Immature natural killer cell (primary cell): ENCODE data around the gene GNAT2. TPM values are rescaled to one million over a fixed set of nuclear protein-coding genes. Genes with fewer than 3 reads are reported as not detected.

Experiments
- DNase-seq, 3 donors: peaks; one replicate each; pipeline ENCODE4 v3.0.0; 2022; ENCODE audit warnings: mixed read lengths in 1 of 3
- H3K27ac Mint-ChIP-seq, 6 donors: one replicate each; pipeline ENCODE4 v1.8.0; 2020; ENCODE audit warnings: mixed read lengths in 6 of 6, mild to moderate bottlenecking in 5 of 6, inconsistent platforms in 4 of 6, moderate library complexity in 3 of 6
- H3K27me3 Mint-ChIP-seq, 3 donors: one replicate each; pipeline ENCODE4 v1.8.0; 2020 to 2021; ENCODE audit warnings: low read depth in 3 of 3, mild to moderate bottlenecking in 3 of 3, mixed read lengths in 3 of 3, moderate library complexity in 3 of 3, inconsistent platforms in 1 of 3
- H3K36me3 Mint-ChIP-seq, 3 donors: one replicate each; pipeline ENCODE4 v1.8.0; 2020; ENCODE audit warnings: mixed read lengths in 3 of 3, inconsistent platforms in 2 of 3, mild to moderate bottlenecking in 2 of 3
- H3K4me1 Mint-ChIP-seq, 2 donors: one replicate each; pipeline ENCODE4 v1.8.0; 2020; ENCODE audit warnings: inconsistent platforms in 2 of 2, mild to moderate bottlenecking in 2 of 2, mixed read lengths in 2 of 2, moderate library complexity in 1 of 2
- H3K4me3 Mint-ChIP-seq, 5 donors: one replicate each; pipeline ENCODE4 v1.8.0; 2020; ENCODE audit warnings: mild to moderate bottlenecking in 5 of 5, mixed read lengths in 5 of 5, inconsistent platforms in 3 of 5, moderate library complexity in 3 of 5
- H3K9me3 Mint-ChIP-seq, 6 donors: one replicate each; pipeline ENCODE4 v1.8.0; 2020; ENCODE audit warnings: mild to moderate bottlenecking in 6 of 6, mixed read lengths in 6 of 6, inconsistent platforms in 4 of 6, moderate library complexity in 3 of 6
- polyA plus RNA-seq, 3 donors: library from polyadenylated mRNA; unstranded; fragments of 300-500 nt; fragmentation: Illumina TruSeq; gene quantifications; one replicate each; pipeline ENCODE4 v1.2.3, GENCODE V29; 2021

Gene GNAT2
- polyA plus RNA-seq, 3 donors from 2014 or later, result not detected

DNA sequence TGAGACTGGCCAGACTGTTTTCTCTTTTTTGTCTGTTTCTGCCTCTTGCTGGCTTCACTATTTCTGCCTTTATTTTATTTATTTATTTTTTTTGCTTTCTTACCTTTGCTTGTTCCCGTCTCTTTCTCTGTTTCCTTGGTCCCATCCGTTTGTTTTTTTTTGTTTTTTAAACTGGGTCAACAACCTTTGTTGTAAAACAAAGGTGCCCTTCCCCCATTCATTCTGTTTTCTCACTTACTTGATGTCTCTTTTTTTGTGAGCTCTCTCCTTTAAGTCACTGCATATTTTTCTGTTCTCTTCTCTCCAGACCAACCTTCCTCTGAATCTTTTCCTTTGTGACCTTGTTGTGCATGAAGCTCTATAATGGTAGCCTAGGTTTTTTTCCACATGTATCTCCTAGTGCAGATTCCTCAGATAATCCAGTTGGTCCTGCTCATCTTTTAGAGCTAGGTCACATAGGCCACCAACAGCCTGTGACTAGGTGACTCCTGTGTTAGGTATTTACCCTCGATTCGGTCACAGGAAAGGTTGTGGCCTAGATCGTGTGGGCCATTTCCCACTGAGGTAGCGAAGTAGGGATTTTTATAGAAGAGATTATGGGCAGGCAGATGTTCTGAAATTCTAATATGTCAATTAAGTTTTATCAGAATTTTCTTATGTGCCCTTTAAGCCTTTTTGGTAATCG, 55.1 kb downstream of the GNAT2 start:
- H3K9me3 Mint-ChIP-seq, result no peaks in the 10 kb centered on the region
- no peaks in the 10 kb centered on the region for H3K27me3 Mint-ChIP-seq
- H3K4me1 Mint-ChIP-seq, result peaks cover 55 to 67% of the 10 kb centered on the region in 2 donors
- H3K27ac Mint-ChIP-seq, result peak overlapping the region; percentile 12 to 64 (median 42)
- no peaks in the 10 kb centered on the region for H3K36me3 Mint-ChIP-seq
- peak overlapping the region in 2 of 5 donors; percentile 19 to 25 for H3K4me3 Mint-ChIP-seq
- no peak for DNase-seq

DNA sequence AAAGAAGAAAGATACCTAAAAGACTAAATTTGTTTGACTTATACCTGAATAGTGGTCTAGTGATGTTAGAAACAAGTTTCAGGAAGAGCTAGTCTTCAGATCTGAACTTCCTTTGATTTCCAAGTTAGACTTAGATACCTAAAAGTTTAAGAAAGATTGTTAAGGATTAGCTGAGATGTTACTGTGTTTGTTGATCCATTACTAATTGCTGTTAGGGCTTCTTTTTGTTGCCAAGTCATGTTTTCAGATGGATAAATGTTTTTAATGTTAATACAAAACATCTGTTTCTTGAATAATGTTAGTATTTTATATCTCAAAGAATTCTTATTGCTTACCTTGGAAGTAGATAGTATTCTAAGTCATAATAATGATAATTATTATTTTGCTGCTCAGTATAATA, 59.4 kb downstream of the GNAT2 start:
- Mint-ChIP-seq H3K27me3 (peaks cover 2 to 3% (median 2%) of the 10 kb centered on the region in 3 donors), H3K9me3 (no peaks in the 10 kb centered on the region), H3K4me3 (no peak overlapping the region), H3K27ac (peak overlapping the region in 4 of 6 donors; percentile 9 to 31 (median 20)), H3K36me3 (no peaks in the 10 kb centered on the region), H3K4me1 (peaks cover 74 to 96% of the 10 kb centered on the region in 2 donors)
- DNase-seq, result no peak

DNA sequence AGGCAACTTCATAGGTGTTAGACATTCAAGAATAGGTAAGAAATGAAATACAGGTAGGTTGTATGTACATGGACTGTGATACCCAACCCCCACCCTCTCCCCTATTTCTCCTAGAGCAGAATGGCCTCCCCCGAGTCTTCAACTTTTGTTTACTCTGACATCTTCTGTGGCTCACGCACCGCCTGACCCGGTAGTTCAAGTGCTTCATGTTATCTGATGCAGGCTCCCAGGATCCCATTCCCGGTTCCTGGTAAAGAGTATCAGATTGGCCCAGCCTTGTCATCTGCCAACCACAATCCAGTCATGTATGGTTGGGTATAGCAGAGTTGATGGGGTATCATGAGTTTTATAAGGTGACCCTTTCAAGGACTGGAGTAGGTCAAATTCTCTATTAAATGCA, 61.9 kb downstream of the GNAT2 start:
- no peak for DNase-seq
- Mint-ChIP-seq H3K27ac (peak overlapping the region in 1 of 6 donors; percentile 31), H3K36me3 (no peaks in the 10 kb centered on the region), H3K27me3 (peaks cover 2 to 3% (median 2%) of the 10 kb centered on the region in 3 donors), H3K9me3 (no peaks in the 10 kb centered on the region), H3K4me1 (peaks cover 73 to 98% of the 10 kb centered on the region in 2 donors), H3K4me3 (no peak overlapping the region)

DNA sequence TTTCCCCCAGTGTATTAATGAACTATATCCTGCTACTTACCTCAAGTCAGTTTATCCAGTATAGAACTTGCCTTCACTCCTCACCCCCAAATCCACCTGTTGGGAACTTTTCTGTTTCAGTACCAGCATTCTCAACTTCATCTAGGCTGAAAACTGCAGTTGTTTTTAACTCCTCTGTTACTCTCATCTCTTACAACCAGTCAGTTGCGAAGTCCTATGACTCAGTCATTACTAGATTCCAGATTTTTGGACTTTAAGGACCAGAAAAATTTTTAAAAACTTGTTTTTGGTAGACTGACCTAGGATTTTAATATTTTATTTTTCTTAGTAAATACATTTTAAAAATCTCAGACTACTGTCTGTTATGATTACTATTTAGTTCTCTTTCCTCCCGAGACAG, 62.9 kb downstream of the GNAT2 start:
- no peaks in the 10 kb centered on the region for H3K9me3 Mint-ChIP-seq
- peaks cover 73 to 91% of the 10 kb centered on the region in 2 donors for H3K4me1 Mint-ChIP-seq
- no peak for DNase-seq
- H3K36me3 Mint-ChIP-seq, result no peaks in the 10 kb centered on the region
- H3K27ac Mint-ChIP-seq, result peak overlapping the region in 2 of 6 donors; percentile 5 to 36
- H3K4me3 Mint-ChIP-seq, result no peak overlapping the region
- H3K27me3 Mint-ChIP-seq, result peaks cover 2 to 3% (median 2%) of the 10 kb centered on the region in 3 donors

Other genes with a start within 250 kb of the GNAT2 start
- 1 to 10 TPM in 1 of 3 donors, under 1 TPM in 1, not detected in 1; 0.54 to 1.6 TPM for gene SORT1, start 221.7 kb downstream of the GNAT2 start, polyA plus RNA-seq
- 100 to 1,000 TPM; 115 to 146 (median 123) TPM for gene PSMA5, start 193.2 kb downstream of the GNAT2 start, polyA plus RNA-seq
- under 1 TPM in 2 of 3 donors, not detected in 1; 0.08 to 0.28 TPM for gene SYPL2, start 153.1 kb downstream of the GNAT2 start, polyA plus RNA-seq
- gene ATXN7L2, start 135.7 kb downstream of the GNAT2 start, polyA plus RNA-seq, result 1 to 10 TPM in 2 of 3 donors, under 1 TPM in 1; 0.94 to 8.9 (median 4.1) TPM
- gene CYB561D1, start 125.5 kb downstream of the GNAT2 start, polyA plus RNA-seq, result 10 to 100 TPM in 2 of 3 donors, 1 to 10 TPM in 1; 8.8 to 20.3 (median 10.2) TPM
- gene AMIGO1, start 109.9 kb downstream of the GNAT2 start, polyA plus RNA-seq, result 10 to 100 TPM in 1 of 3 donors, 1 to 10 TPM in 2; 3.6 to 12.5 (median 5.0) TPM
- gene GPR61, start 79.7 kb downstream of the GNAT2 start, polyA plus RNA-seq, result not detected
- gene GNAI3, start 71.0 kb downstream of the GNAT2 start, polyA plus RNA-seq, result 10 to 100 TPM in 2 of 3 donors, 1 to 10 TPM in 1; 8.8 to 16.8 (median 10.3) TPM
- 10 to 100 TPM; 14.7 to 40.3 (median 28.3) TPM for gene AMPD2, start 221 bp upstream of the GNAT2 start, polyA plus RNA-seq
- 10 to 100 TPM; 10.9 to 33.4 (median 21.0) TPM for gene GSTM4, start 36.5 kb upstream of the GNAT2 start, polyA plus RNA-seq
- 10 to 100 TPM; 32.6 to 51.2 (median 42.5) TPM for gene GSTM2, start 48.4 kb upstream of the GNAT2 start, polyA plus RNA-seq
- 10 to 100 TPM in 1 of 3 donors, not detected in 2; 35.4 TPM for gene GSTM1, start 68.2 kb upstream of the GNAT2 start, polyA plus RNA-seq
- under 1 TPM in 1 of 3 donors, not detected in 2; 0.23 TPM for gene GSTM5, start 92.6 kb upstream of the GNAT2 start, polyA plus RNA-seq
- 1 to 10 TPM; 1.1 to 7.1 (median 5.9) TPM for gene GSTM3, start 121.4 kb upstream of the GNAT2 start, polyA plus RNA-seq
- gene EPS8L3, start 144.3 kb upstream of the GNAT2 start, polyA plus RNA-seq, result under 1 TPM in 2 of 3 donors, not detected in 1; 0.09 to 0.13 TPM